M059J (cell line): ENCODE results near the gene COTL1. TPM values are rescaled to one million over a fixed set of nuclear protein-coding genes. Genes with fewer than 3 reads are reported as not detected.

Experiments used
- DNase-seq: peaks from one replicate; pipeline ENCODE4 v3.0.0-alpha.2; 2012; ENCODE audit warnings: low read depth
- total RNA-seq: library from RNA; depleted of rRNA; stranded (reverse); fragments of >200 nt; shearing (Covaris generic); gene quantifications from 2 replicates; pipeline ENCODE4 v1.2.3, GENCODE V29; 2014

The COTL1 gene
- total RNA-seq, 1 experiment from 2014 or later = 331 TPM

- no peak for DNase-seq
These were observed 21.7 kb downstream of the COTL1 start for GRCh38 chr16:84596161-84596560.

- DNase-seq = no peak
These were observed 22.8 kb downstream of the COTL1 start for GRCh38 chr16:84595052-84595481.

DNA sequence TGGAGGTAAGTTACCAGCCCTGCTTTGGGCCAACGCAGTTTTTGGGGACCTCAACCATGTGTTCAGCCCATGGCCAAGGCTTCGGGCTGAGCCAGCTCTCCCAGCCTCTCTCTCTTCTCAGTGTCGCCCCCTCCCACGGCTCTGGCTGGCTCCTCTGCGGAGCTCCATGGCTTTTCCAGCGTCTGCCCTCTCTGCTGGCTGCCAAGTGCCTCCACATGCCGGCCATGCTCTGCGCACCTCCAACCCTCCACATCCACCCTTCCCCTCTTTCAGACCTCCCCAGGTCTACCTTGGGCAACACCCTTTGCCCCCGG, 23.2 kb downstream of the COTL1 start:
- DNase-seq = no peak

- no peak for DNase-seq
These were observed 23.8 kb downstream of the COTL1 start for GRCh38 chr16:84593825-84594724.

- no peak for DNase-seq
These were observed 25.2 kb downstream of the COTL1 start for GRCh38 chr16:84592718-84593117.

DNA sequence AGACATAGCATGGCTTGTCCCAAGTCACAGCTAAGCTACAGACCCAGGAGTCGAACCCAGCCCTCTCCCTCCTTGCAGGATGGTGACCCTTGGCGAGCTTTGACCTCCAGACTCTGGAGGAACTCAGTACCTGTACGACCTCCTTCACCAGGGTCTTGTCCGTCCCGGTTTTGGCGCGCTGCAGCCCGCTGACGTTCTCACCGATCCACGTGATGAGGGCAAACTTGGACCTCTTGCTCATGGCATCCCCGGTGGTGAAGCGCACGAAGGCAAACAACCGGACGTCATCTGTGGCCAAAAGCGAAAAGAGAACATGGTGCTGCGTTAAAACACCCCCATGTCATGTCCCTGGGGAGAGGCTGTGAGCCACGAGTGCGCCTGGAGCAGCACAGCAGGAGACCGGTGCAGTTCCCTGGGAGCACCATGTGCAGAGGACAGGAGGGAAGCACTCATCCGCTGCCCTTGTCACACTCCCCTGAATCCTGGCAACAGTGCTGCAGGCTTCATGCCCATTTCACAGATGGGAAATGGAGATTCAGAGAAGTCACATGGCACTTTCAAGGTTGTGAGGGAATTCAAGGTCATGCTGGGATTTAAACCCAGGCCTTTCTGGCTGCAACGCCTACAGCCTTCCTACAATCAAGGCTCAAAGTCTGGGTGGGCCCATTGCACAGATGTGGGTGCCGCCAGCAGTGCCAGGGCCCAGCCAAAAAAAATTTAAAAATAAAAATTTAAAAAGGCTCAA, 27.7 kb downstream of the COTL1 start:
- DNase-seq = no peak

- DNase-seq = no peak
These were observed 28.9 kb downstream of the COTL1 start for GRCh38 chr16:84588991-84589390.

GRCh38 chr16:84585886-84586285, 32.0 kb downstream of the COTL1 start:
- DNase-seq = no peak

- no peak for DNase-seq
These were observed 32.4 kb downstream of the COTL1 start for GRCh38 chr16:84585467-84585866.

DNA sequence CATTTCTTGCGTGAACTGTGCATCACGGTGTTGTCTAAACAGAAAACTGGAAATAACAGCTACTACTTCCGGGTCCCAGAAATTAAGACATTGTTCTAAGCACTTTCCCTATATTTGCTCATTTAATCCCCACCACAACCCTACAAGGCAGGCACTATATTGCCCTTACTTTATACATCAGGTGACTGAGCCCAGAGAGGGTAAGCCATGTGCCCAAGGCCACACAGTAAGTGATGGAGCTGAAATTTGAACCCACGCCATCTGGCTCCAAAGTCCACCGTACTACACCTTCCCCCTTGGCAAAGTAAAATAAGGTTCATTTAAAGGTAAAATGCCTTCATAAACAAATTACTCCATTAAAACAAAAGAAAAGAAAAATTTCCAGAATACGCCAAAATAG, 33.2 kb downstream of the COTL1 start:
- DNase-seq = no peak

GRCh38 chr16:84583995-84584394, 33.9 kb downstream of the COTL1 start:
- DNase-seq = no peak

- DNase-seq = no peak
These were observed 34.8 kb downstream of the COTL1 start for GRCh38 chr16:84582958-84583516.

DNA sequence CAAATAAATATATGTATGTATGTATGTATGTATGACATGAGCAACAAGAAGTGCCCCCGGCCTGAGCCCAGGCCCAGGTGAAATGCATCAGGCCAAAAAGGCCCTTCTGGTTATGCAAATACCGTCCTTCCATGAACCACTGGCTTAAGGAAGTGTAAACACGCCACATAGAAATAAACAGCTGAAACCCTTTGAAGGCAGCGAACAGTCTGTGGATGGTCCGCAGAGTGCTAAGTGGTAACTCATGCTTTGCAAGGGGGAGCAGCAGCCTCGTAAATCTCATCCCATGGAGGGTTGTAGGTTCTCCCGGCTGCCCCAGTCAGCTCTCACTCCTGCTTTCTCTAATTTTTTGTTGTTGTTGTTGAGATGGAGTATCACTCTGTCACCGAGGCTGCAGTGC, 36.7 kb downstream of the COTL1 start:
- DNase-seq = no peak

DNA sequence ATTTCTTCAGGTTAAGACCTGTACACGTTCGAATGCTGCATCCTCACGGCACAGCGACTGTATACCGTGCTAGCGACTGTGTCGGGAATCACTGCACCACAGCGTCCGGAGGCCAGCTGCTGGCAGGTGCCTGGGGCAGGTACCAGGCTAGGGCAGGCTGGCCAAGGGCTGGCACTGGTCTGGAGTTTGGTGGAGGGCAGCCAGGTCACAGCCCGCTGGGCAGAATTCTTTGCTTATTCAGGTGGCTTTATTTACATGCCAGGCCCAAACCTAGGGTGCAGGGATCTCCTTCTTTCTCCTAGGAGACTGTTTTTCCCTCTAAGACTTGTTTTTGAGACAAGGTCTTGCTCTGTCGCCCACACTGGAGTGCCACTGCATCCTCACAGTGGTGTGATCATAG, 37.9 kb downstream of the COTL1 start:
- DNase-seq = no peak

- DNase-seq = no peak
These were observed 39.2 kb downstream of the COTL1 start for GRCh38 chr16:84578538-84579126.

DNA sequence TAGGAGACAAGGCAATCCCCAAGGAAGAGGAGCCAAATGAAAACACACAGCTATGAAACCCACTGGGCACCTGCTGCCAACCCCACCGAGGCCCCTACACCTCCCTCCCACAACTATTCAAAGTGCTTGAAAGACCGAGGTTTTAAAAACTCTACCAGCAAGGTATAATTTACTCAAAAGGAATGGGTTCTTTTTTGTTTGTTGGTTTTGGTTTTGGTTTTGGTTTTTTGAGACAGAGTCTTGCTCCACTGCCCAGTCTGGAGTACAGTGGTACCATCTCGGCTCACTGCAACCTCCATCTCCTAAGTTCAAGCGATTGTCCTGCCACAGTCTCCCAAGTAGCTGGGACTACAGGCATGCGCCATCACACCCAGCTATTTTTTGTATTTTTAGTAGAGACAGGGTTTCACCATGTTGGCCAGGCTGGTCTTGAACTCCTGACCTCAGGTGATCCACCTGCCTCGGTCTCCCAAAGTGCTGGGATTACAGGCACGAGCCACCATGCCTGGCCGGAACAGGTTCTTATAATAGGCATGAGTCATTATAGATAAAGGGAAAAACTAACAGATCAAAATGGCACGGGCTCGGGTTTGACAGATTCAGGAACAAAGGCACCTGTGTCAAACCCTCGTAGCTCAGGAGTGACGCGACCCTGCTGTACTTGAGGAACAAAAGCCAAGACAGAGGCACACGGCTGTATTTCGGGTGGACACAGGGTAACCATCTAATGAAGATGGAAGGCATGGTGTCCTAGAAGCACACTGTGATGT, 40.7 kb downstream of the COTL1 start:
- no peak for DNase-seq

DNA sequence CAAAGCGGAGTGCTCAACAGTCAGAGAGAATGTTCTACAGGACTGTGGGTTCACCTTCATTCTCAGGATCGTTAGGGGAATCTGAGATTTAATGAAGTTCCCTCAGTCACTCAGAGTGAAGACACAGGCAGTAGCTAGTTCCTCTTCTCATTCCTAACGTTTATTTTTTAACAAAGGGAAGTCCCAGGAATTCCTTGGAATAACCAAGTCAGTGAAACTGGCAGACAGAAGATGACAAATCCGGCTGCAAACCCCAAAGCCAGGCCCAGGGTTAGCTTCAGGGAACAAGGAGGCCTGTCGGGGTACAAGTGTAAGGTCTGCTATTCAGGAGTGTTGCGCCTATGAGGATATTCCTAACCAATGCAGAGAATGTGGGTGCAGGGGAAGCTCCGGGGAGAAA, 42.0 kb downstream of the COTL1 start:
- no peak for DNase-seq

DNA sequence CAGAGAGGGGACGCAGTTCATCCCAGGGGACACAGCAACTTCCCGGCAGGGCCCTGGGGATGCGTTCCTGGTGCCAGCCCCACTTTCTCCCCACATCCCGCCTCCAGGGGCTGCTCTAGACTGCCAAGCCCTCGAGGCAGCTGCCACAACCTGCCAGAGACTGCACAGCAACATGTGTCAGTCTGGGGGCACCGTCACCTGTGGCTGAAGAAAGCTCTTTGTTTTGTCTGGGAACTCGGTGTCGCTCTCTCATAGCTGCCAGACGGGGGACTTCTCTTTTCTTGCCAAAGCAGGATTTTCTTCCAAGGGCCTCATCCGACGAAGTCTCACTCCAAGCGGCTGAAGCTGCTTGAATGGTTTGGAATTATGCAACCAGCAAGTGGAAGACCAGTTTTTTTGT, 43.7 kb downstream of the COTL1 start:
- no peak for DNase-seq

- DNase-seq = no peak
These were observed 45.8 kb downstream of the COTL1 start for GRCh38 chr16:84572096-84572495.

- DNase-seq = no peak
These were observed 46.4 kb downstream of the COTL1 start for GRCh38 chr16:84571506-84571905.

DNA sequence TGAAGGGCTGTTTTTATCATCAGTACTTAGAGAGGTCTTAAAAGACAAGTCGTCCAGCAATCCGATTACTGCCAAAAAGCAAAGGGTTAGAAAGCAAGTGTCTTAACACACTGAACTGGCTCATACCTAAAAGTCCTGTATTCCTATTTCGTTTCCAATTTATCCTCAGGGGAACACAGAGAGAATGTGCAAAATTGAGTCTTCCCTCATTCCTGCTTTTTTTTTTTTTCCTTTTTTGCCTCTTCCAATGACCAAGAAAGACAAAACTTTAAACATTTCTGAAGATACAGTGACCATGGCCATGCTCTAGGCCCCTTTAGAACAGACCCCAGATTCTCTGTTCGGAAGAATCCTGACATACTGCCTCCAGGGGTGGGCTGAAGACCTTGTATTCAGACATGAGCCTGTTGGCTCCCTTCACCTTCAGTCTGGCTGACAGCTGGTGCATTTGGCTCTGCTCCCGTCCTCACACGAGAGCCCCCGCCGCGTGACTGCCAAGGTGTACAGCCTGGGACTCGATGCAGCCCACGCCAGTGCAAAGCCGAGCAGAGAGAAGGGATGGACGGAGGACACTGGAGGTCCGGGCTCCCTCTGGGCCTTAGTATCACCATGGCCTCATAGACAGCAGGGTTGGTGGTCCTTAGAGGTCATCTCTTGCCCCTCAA, 47.0 kb downstream of the COTL1 start:
- DNase-seq = no peak
